ENCODE results near the gene USH2A. TPM values are rescaled to one million over a fixed set of nuclear protein-coding genes. Genes with fewer than 3 reads are reported as not detected.

Gene USH2A
- total RNA-seq, 4 donors from 2014 or later, result 0.14 TPM; not detected in 3

DNA sequence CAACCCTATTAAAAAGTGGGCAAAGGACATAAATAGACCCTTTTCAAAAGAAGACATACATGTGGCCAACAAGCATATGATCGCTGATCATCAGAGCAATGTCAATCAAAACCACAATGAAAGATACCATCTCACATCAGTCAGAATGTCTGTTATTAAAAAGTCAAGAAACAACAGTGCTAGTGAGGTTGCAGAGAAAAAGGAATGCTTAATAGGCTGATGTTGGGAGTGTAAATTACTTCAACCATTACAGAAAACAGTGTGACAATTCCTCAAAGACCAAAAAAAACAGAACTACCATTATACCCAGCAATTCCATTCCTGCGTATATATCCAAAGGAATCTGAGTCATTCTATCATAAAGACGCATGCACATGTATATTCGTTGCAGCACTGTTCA is 13.2 kb downstream of the USH2A start:
- Histone ChIP-seq H3K27me3 (no peaks in the 10 kb centered on the region), H3K36me3 (no peaks in the 10 kb centered on the region), H3K4me3 (no peak overlapping the region), H3K4me1 (no peaks in the 10 kb centered on the region), H3K9me3 (no peaks in the 10 kb centered on the region), H3K27ac (no peak overlapping the region)
- intact Hi-C loops (cut with DNase I; ENCODE audit: low total_unique reads), result no loop called here
- DNase-seq, result no peak
- TF ChIP-seq, protein P1, sequence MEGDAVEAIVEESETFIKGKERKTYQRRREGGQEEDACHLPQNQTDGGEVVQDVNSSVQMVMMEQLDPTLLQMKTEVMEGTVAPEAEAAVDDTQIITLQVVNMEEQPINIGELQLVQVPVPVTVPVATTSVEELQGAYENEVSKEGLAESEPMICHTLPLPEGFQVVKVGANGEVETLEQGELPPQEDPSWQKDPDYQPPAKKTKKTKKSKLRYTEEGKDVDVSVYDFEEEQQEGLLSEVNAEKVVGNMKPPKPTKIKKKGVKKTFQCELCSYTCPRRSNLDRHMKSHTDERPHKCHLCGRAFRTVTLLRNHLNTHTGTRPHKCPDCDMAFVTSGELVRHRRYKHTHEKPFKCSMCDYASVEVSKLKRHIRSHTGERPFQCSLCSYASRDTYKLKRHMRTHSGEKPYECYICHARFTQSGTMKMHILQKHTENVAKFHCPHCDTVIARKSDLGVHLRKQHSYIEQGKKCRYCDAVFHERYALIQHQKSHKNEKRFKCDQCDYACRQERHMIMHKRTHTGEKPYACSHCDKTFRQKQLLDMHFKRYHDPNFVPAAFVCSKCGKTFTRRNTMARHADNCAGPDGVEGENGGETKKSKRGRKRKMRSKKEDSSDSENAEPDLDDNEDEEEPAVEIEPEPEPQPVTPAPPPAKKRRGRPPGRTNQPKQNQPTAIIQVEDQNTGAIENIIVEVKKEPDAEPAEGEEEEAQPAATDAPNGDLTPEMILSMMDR (IDR thresholded peaks at IDR 0.05), result no peak

DNA sequence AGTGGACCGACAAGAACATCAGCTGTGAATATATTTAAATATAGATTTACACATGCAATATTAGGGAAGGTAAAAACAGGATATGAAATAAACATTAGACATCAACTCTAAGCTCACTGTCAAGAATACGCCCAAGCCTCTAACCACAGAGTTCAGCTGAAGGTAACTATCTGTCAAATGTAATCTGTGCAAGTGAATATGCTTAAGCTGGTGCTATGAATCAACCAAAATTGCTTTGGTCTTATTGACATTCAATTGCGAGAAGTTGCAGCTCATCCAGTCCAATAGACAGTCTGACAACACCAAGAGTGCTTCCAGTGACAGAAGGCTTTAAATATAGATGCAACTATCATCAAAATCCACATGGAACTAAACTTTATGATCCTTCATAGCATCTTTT is 32.3 kb downstream of the USH2A start:
- Histone ChIP-seq H3K4me3 (no peak overlapping the region), H3K9me3 (no peaks in the 10 kb centered on the region), H3K36me3 (no peaks in the 10 kb centered on the region), H3K27ac (no peak overlapping the region), H3K4me1 (no peaks in the 10 kb centered on the region), H3K27me3 (no peaks in the 10 kb centered on the region)
- intact Hi-C loops (cut with DNase I; ENCODE audit: low total_unique reads), result no loop called here
- no peak for DNase-seq
- no peak for TF ChIP-seq POLR2A (IDR thresholded peaks at IDR 0.05)
- TF ChIP-seq, protein P1 (IDR thresholded peaks at IDR 0.05), result no peak

DNA sequence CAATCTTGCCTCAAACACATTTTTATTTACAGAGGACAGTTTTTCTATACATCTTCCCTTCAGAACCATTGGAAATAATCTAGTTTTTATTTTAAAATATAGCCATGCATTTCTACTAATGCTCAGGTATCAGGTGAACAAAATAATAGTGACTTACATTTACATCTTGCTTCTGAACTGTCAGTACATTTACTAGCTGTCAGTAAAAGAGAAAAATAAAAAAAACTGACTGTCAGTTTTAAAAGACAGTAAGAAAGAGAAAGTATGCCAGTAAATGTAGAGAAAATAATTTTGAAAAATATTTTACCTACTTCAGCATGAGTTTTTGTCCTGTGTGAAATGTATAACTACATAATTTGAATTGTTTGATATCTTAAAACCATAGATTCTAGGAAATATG is 33.5 kb downstream of the USH2A start:
- H3K27me3 ChIP-seq, result no peaks in the 10 kb centered on the region
- H3K4me1 ChIP-seq, result no peaks in the 10 kb centered on the region
- TF ChIP-seq POLR2A (IDR thresholded peaks at IDR 0.05), result no peak
- TF ChIP-seq, protein P1 (IDR thresholded peaks at IDR 0.05), result no peak
- H3K36me3 ChIP-seq, result no peaks in the 10 kb centered on the region
- H3K27ac ChIP-seq, result no peak overlapping the region
- no peaks in the 10 kb centered on the region for H3K9me3 ChIP-seq
- H3K4me3 ChIP-seq, result no peak overlapping the region
- DNase-seq, result no peak
- intact Hi-C loops (cut with DNase I; ENCODE audit: low total_unique reads), result no loop called here

DNA sequence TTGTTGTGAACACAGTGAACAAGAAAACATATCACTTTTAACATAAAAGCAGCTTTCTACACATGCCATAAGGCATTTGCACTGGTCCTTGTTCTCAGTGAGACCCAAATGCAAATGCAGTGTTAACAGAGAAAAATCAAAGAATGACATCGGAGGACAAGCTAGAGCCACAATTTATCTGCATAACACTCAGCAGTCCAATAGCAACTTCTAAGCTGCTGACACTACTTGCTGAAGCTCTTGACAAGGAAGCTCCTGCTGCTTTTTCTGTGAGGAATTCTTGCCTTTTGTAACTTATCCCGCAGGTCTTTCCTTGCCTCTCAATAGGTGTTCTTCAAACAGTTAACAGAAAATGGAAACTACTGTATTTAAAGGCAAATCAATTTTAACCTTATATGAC is 34.7 kb downstream of the USH2A start:
- intact Hi-C loops (cut with DNase I; ENCODE audit: low total_unique reads), result no loop called here
- no peaks in the 10 kb centered on the region for H3K27me3 ChIP-seq
- no peak for DNase-seq
- H3K4me3 ChIP-seq, result no peak overlapping the region
- no peaks in the 10 kb centered on the region for H3K4me1 ChIP-seq
- H3K27ac ChIP-seq, result no peak overlapping the region
- no peak for TF ChIP-seq POLR2A (IDR thresholded peaks at IDR 0.05)
- TF ChIP-seq, protein P1 (IDR thresholded peaks at IDR 0.05), result no peak
- H3K36me3 ChIP-seq, result no peaks in the 10 kb centered on the region
- no peaks in the 10 kb centered on the region for H3K9me3 ChIP-seq

DNA sequence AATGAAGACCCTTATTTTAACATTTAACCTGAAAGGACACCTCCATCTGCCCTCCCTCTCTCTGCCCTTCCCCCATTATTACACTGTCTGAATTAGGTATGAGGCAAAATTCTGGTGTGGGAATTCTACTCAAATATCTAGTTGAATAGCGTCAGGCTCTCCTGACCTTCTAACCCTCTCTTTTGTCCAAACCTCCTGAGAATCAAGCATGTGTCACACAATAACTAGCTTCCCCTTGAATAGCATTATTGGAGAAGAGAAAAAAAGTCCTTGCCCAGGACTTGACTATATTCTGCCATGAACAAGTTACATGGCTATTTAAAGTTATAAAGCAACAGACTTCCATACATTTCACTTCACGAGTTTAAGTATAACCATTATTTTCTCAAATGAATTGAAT is 35.5 kb downstream of the USH2A start:
- Histone ChIP-seq H3K4me3 (no peak overlapping the region), H3K9me3 (no peaks in the 10 kb centered on the region), H3K27ac (no peak overlapping the region), H3K4me1 (no peaks in the 10 kb centered on the region), H3K36me3 (no peaks in the 10 kb centered on the region), H3K27me3 (no peaks in the 10 kb centered on the region)
- TF ChIP-seq POLR2A (IDR thresholded peaks at IDR 0.05), result no peak
- TF ChIP-seq, protein P1 (IDR thresholded peaks at IDR 0.05), result no peak
- DNase-seq, result no peak
- intact Hi-C loops (cut with DNase I; ENCODE audit: low total_unique reads), result no loop called here
